ENCODE data around the gene VTA1.
"Not testable (repeated sequence)": the region's sequence is repeated elsewhere in the genome, so short reads cannot be mapped to it uniquely, and the experiment has no call there.

The VTA1 gene

GRCh38 chr6:142152746-142153145 lies 5.7 kb downstream of the VTA1 start:
- FAIRE-seq (no peak), DNase-seq (ENCODE audit: insufficient read length) (no peak)
- TF ChIP-seq TAF1 (IDR thresholded peaks at IDR 0.05; ENCODE audit: borderline replicate concordance, low read depth, low read length), result no peak
- TF ChIP-seq POLR2A (IDR thresholded peaks at IDR 0.05; ENCODE audit: low read depth, low read length), result no peak
- no peak for TF ChIP-seq POLR2AphosphoS5 (IDR thresholded peaks at IDR 0.05; ENCODE audit: low read depth, low read length)

GRCh38 chr6:142153196-142153595 lies 6.1 kb downstream of the VTA1 start:
- TF ChIP-seq POLR2A (IDR thresholded peaks at IDR 0.05; ENCODE audit: low read depth, low read length) (no peak), POLR2AphosphoS5 (IDR thresholded peaks at IDR 0.05; ENCODE audit: low read depth, low read length) (no peak), TAF1 (IDR thresholded peaks at IDR 0.05; ENCODE audit: borderline replicate concordance, low read depth, low read length) (no peak)
- DNase-seq (ENCODE audit: insufficient read length) (no peak), FAIRE-seq (no peak)

- DNase-seq (ENCODE audit: insufficient read length) (no peak), FAIRE-seq (peak; percentile 61)
- TF ChIP-seq POLR2AphosphoS5 (IDR thresholded peaks at IDR 0.05; ENCODE audit: low read depth, low read length), result no peak
- no peak for TF ChIP-seq POLR2A (IDR thresholded peaks at IDR 0.05; ENCODE audit: low read depth, low read length)
- TF ChIP-seq TAF1 (IDR thresholded peaks at IDR 0.05; ENCODE audit: borderline replicate concordance, low read depth, low read length), result no peak
Observed at GRCh38 chr6:142154336-142154735, 7.3 kb downstream of the VTA1 start.

- no peak for FAIRE-seq
- DNase-seq (ENCODE audit: insufficient read length), result no peak
- TF ChIP-seq POLR2AphosphoS5 (IDR thresholded peaks at IDR 0.05; ENCODE audit: low read depth, low read length) (no peak), POLR2A (IDR thresholded peaks at IDR 0.05; ENCODE audit: low read depth, low read length) (no peak), TAF1 (IDR thresholded peaks at IDR 0.05; ENCODE audit: borderline replicate concordance, low read depth, low read length) (no peak)
Observed at GRCh38 chr6:142155091-142155490, 8.0 kb downstream of the VTA1 start.

- FAIRE-seq, result no peak
- no peak for TF ChIP-seq POLR2AphosphoS5 (IDR thresholded peaks at IDR 0.05; ENCODE audit: low read depth, low read length)
- TF ChIP-seq POLR2A (IDR thresholded peaks at IDR 0.05; ENCODE audit: low read depth, low read length), result no peak
- no peak for TF ChIP-seq TAF1 (IDR thresholded peaks at IDR 0.05; ENCODE audit: borderline replicate concordance, low read depth, low read length)
- DNase-seq (ENCODE audit: insufficient read length), result no peak
Observed at GRCh38 chr6:142155895-142156757, 9.1 kb downstream of the VTA1 start.

- FAIRE-seq; DNase-seq (ENCODE audit: insufficient read length): not testable (repeated sequence)
Observed at GRCh38 chr6:142156758-142157068, 9.7 kb downstream of the VTA1 start.

GRCh38 chr6:142162780-142163179 lies 15.7 kb downstream of the VTA1 start:
- no peak for DNase-seq (ENCODE audit: insufficient read length)
- FAIRE-seq, result no peak
- TF ChIP-seq POLR2A (IDR thresholded peaks at IDR 0.05; ENCODE audit: low read depth, low read length) (no peak), POLR2AphosphoS5 (IDR thresholded peaks at IDR 0.05; ENCODE audit: low read depth, low read length) (no peak), TAF1 (IDR thresholded peaks at IDR 0.05; ENCODE audit: borderline replicate concordance, low read depth, low read length) (no peak)

- TF ChIP-seq POLR2AphosphoS5 (IDR thresholded peaks at IDR 0.05; ENCODE audit: low read depth, low read length), result no peak
- TF ChIP-seq POLR2A (IDR thresholded peaks at IDR 0.05; ENCODE audit: low read depth, low read length), result no peak
- no peak for TF ChIP-seq TAF1 (IDR thresholded peaks at IDR 0.05; ENCODE audit: borderline replicate concordance, low read depth, low read length)
- DNase-seq (ENCODE audit: insufficient read length), result no peak
- FAIRE-seq, result no peak
Observed at GRCh38 chr6:142165227-142165626, 18.2 kb downstream of the VTA1 start.

GRCh38 chr6:142167071-142167470 lies 20.0 kb downstream of the VTA1 start:
- TF ChIP-seq TAF1 (IDR thresholded peaks at IDR 0.05; ENCODE audit: borderline replicate concordance, low read depth, low read length) (no peak), POLR2AphosphoS5 (IDR thresholded peaks at IDR 0.05; ENCODE audit: low read depth, low read length) (no peak), POLR2A (IDR thresholded peaks at IDR 0.05; ENCODE audit: low read depth, low read length) (no peak)
- DNase-seq (ENCODE audit: insufficient read length), result no peak
- no peak for FAIRE-seq

- DNase-seq (ENCODE audit: insufficient read length) (no peak), FAIRE-seq (no peak)
- no peak for TF ChIP-seq POLR2AphosphoS5 (IDR thresholded peaks at IDR 0.05; ENCODE audit: low read depth, low read length)
- no peak for TF ChIP-seq TAF1 (IDR thresholded peaks at IDR 0.05; ENCODE audit: borderline replicate concordance, low read depth, low read length)
- TF ChIP-seq POLR2A (IDR thresholded peaks at IDR 0.05; ENCODE audit: low read depth, low read length), result no peak
Observed at GRCh38 chr6:142167486-142167885, 20.4 kb downstream of the VTA1 start.

GRCh38 chr6:142171351-142171750 lies 24.3 kb downstream of the VTA1 start:
- FAIRE-seq (no peak), DNase-seq (ENCODE audit: insufficient read length) (no peak)
- no peak for TF ChIP-seq POLR2A (IDR thresholded peaks at IDR 0.05; ENCODE audit: low read depth, low read length)
- no peak for TF ChIP-seq POLR2AphosphoS5 (IDR thresholded peaks at IDR 0.05; ENCODE audit: low read depth, low read length)

- DNase-seq (ENCODE audit: insufficient read length) (no peak), FAIRE-seq (no peak)
- no peak for TF ChIP-seq POLR2A (IDR thresholded peaks at IDR 0.05; ENCODE audit: low read depth, low read length)
- TF ChIP-seq TAF1 (IDR thresholded peaks at IDR 0.05; ENCODE audit: borderline replicate concordance, low read depth, low read length), result no peak
- TF ChIP-seq POLR2AphosphoS5 (IDR thresholded peaks at IDR 0.05; ENCODE audit: low read depth, low read length), result no peak
Observed at GRCh38 chr6:142172758-142173157, 25.7 kb downstream of the VTA1 start.
